Retinal pigment epithelial cell (primary cell): ENCODE data around the gene LARP4B.

Source experiments
- DNase-seq: peaks from one replicate; pipeline ENCODE4 v3.0.0-alpha.2; 2010; ENCODE audit warnings: low read depth
- H3K4me3 ChIP-seq: 2 replicates; pipeline ENCODE4 v1.5.1; 2011; ENCODE audit warnings: mild to moderate bottlenecking, low read length, control low read depth, moderate library complexity
- TF ChIP-seq, protein P1 (sequence below): conservative IDR thresholded peaks from 2 replicates; pipeline ENCODE4 v1.5.1; 2011; ENCODE audit warnings: low read depth, low read length, control low read depth, inconsistent platforms

Gene LARP4B

DNA sequence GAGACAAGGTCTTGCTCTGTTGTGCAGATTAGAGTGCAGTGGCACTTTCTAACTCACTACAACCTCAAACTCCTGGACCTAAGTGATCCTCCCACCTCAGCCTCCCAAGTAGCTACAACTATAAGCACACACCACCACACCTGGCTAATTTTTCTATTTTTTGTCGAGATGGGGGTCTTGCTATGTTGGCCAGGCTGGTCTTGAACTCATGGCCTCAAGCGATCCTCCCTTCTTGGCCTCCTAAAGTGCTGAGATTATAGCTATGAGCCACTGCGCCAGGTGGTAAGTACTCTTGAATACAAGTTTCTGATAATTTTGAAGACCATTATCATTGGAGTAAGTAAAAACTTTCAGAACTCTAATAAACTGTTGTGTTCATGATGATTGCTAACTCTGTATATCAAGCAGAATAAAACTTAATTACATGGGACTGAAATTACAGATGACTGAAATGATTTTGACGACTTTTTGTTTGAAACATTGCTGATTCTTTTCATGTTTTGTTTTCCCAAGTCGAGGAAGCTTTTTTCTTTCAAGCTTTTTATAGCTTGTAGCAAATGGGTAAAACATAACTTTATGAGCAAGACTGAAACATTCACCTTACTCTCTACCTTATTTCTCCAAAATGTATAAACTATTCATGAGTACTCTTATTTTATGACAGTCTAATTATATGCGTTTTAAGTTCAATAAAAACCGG lies 14.6 kb downstream of the LARP4B start:
- TF ChIP-seq, protein P1, sequence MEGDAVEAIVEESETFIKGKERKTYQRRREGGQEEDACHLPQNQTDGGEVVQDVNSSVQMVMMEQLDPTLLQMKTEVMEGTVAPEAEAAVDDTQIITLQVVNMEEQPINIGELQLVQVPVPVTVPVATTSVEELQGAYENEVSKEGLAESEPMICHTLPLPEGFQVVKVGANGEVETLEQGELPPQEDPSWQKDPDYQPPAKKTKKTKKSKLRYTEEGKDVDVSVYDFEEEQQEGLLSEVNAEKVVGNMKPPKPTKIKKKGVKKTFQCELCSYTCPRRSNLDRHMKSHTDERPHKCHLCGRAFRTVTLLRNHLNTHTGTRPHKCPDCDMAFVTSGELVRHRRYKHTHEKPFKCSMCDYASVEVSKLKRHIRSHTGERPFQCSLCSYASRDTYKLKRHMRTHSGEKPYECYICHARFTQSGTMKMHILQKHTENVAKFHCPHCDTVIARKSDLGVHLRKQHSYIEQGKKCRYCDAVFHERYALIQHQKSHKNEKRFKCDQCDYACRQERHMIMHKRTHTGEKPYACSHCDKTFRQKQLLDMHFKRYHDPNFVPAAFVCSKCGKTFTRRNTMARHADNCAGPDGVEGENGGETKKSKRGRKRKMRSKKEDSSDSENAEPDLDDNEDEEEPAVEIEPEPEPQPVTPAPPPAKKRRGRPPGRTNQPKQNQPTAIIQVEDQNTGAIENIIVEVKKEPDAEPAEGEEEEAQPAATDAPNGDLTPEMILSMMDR = no peak
- DNase-seq = no peak
- no peak overlapping the region for H3K4me3 ChIP-seq

- DNase-seq = peak; percentile 52
These were observed 21.7 kb downstream of the LARP4B start for GRCh38 chr10:909831-910230.

DNA sequence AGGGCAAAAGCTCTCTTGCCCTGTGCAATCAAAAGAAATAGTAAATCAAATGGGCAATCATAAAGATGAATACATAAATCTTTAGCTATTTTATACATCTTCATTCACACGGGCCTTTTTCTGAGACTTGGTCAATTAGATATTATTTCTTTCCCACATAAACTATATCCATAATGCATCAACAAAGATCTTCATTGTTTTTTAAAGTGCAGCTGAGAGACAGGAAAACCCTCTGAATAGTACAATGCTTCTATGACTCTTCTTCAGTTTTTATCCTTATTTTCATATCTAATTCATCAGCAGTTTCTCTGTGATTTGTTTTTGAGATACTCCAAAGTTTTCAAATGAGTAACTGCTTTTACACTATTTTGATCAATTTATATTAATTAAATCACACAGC lies 25.5 kb downstream of the LARP4B start:
- TF ChIP-seq, protein P1 = no peak
- no peak overlapping the region for H3K4me3 ChIP-seq

More at GRCh38 chr10:909831-910230, 21.7 kb downstream of the LARP4B start:
- TF ChIP-seq, protein P1 = no peak
- H3K4me3 ChIP-seq = no peak overlapping the region

DNA sequence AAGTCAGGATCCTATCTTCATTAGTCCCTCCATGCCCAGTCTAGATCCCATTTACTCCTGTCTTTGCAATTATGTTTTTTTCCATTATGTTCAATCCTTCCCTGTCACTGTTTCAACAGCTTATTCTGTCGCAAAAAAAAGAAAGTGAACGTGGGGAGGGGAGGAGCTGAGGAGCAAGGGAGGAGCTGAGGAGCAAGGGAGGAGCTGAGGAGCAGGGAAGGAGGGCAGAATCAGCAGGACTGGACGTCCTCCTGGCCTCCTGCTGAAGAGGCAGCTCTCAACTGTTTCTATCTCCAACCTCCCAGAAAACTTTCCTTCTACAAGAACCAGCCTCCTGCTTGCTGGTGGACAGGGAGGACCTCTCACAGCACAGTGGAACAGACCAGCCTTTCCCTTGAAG lies 26.0 kb downstream of the LARP4B start:
- H3K4me3 ChIP-seq = no peak overlapping the region
- no peak for DNase-seq
- TF ChIP-seq, protein P1 = no peak

More for the DNA sequence above, 25.5 kb downstream of the LARP4B start:
- DNase-seq = no peak

GRCh38 chr10:904403-904802 lies 27.1 kb downstream of the LARP4B start:
- TF ChIP-seq, protein P1 = no peak
- H3K4me3 ChIP-seq = no peak overlapping the region
- DNase-seq = no peak

GRCh38 chr10:898141-898540 lies 33.4 kb downstream of the LARP4B start:
- TF ChIP-seq, protein P1 = no peak
- H3K4me3 ChIP-seq = no peak overlapping the region
- no peak for DNase-seq

DNA sequence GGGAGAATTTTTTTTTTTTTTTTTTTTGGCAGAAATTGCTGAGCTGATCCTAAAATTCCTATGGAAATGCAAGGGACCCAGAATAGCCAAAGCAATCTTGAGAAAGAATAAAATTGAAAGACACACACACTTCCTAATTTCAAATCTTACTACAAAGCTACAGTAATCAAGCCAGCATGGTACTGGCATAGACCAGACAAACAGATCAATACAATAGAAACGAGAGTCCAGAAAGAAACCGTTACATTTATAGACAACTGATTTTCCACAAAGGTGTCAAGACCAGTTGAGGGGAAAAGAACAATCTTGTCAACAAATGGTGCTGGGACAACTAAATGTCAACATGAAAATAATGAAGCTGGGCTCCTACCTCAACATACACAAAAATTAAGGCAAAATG lies 34.5 kb downstream of the LARP4B start:
- TF ChIP-seq, protein P1 = no peak
- no peak for DNase-seq
- no peak overlapping the region for H3K4me3 ChIP-seq
